ENCODE measurements around the gene SYCE3.
"Not testable (repeated sequence)": the region's sequence is repeated elsewhere in the genome, so short reads cannot be mapped to it uniquely, and the experiment has no call there.

Gene SYCE3

GRCh38 chr22:50529416-50529896, 33.3 kb downstream of the SYCE3 start:
- DNase-seq = no peak

- DNase-seq = no peak
Observed at GRCh38 chr22:50528682-50529415, 33.9 kb downstream of the SYCE3 start.

- DNase-seq = no peak
Observed at GRCh38 chr22:50527921-50528681, 34.6 kb downstream of the SYCE3 start.

GRCh38 chr22:50526834-50527801, 35.6 kb downstream of the SYCE3 start:
- DNase-seq = peak; percentile 86

- peak; percentile 86 for DNase-seq
Observed at GRCh38 chr22:50526108-50526833, 36.4 kb downstream of the SYCE3 start.

GRCh38 chr22:50525858-50526107, 36.9 kb downstream of the SYCE3 start:
- no peak for DNase-seq

GRCh38 chr22:50525104-50525857, 37.4 kb downstream of the SYCE3 start, which contains the start of gene SCO2:
TSS of gene SCO2 (minus strand) at chr22:50525598. CDS start at chr22:50524411, 1,187 bp downstream.
- DNase-seq = peak; percentile 98

GRCh38 chr22:50524676-50525103, 38.0 kb downstream of the SYCE3 start:
- DNase-seq = no peak

GRCh38 chr22:50523806-50524675, 38.7 kb downstream of the SYCE3 start:
- no peak for DNase-seq

GRCh38 chr22:50523458-50523805, 39.3 kb downstream of the SYCE3 start:
- no peak for DNase-seq

GRCh38 chr22:50522806-50523438, 39.8 kb downstream of the SYCE3 start:
- DNase-seq = no peak

- DNase-seq = no peak
Observed at GRCh38 chr22:50522208-50522805, 40.4 kb downstream of the SYCE3 start.

- DNase-seq = no peak
Observed at GRCh38 chr22:50521710-50522109, 41.0 kb downstream of the SYCE3 start.

GRCh38 chr22:50520826-50521453, 41.8 kb downstream of the SYCE3 start:
- no peak for DNase-seq

- not testable (repeated sequence) for DNase-seq
Observed at GRCh38 chr22:50520184-50520583, 42.5 kb downstream of the SYCE3 start.

GRCh38 chr22:50519151-50519550, 43.6 kb downstream of the SYCE3 start:
- no peak for DNase-seq

- DNase-seq = no peak
Observed at GRCh38 chr22:50518606-50519005, 44.1 kb downstream of the SYCE3 start.

- no peak for DNase-seq
Observed at GRCh38 chr22:50517495-50518260, 45.0 kb downstream of the SYCE3 start.

All from hematopoietic multipotent progenitor cell treated with erythropoietin and hydrocortisone succinate and interleukin-3 and kit ligand, for 6 days (in vitro differentiated cells).